GM12878 (cell line): ENCODE data around the gene MESD.

Experiments
- MYB ChIP-seq: fragments of 150-350 bp; IDR thresholded peaks from 2 replicates; pipeline ENCODE4 v1.6.1; 2014; ENCODE audit warnings: mild to moderate bottlenecking, low read depth, low read length, borderline replicate concordance
- NR2C2 ChIP-seq: IDR thresholded peaks from 2 replicates; pipeline ENCODE4 v1.6.1; 2011; ENCODE audit warnings: borderline replicate concordance, low read depth; ENCODE audit not compliant: control insufficient read depth, insufficient read length
- POLR2A ChIP-seq: IDR thresholded peaks from 2 replicates; pipeline ENCODE4 v1.6.1; 2011; ENCODE audit warnings: low read depth, mild to moderate bottlenecking, low read length
- TF ChIP-seq, protein P1 (sequence below): IDR thresholded peaks from 2 replicates; pipeline ENCODE4 v1.6.1; 2012; ENCODE audit warnings: low read length, inconsistent platforms

DNA sequence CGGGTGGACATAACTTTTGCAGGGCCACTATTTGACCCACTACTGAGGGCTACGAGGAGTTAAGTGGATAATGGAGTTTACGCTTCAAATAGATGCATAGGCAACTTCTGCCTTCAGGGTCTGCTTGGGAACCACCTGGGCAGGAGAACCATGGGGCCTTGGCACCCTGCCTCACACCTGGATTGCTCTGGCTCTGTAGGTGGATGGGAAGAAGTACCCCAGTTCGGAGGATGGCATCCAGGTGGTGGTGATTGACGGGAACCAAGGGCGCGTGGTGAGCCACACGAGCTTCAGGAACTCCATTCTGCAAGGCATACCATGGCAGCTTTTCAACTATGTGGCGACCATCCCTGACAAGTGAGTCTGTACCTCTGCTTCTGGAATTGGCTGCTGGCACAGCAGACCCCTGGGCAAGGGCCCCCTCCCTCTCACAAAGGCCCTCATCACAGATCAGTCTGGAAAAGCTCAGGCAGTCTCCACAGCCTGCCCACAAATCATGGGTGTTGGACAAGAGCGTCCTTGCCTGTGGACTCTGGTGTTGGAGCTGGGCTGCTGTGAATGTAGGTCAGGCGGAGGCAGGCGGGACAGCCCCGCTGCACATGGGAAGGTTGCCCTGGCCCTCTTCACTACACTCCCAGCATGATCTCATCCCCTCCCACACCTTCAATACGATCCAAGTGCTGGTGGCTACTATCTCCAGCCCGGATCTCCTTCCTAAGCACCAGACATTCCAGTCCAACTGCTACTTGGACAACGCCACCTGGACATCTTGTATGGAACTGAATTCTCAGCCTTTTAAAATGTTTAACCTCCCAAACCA is 46.7 kb downstream of the MESD start:
- TF ChIP-seq, protein P1, sequence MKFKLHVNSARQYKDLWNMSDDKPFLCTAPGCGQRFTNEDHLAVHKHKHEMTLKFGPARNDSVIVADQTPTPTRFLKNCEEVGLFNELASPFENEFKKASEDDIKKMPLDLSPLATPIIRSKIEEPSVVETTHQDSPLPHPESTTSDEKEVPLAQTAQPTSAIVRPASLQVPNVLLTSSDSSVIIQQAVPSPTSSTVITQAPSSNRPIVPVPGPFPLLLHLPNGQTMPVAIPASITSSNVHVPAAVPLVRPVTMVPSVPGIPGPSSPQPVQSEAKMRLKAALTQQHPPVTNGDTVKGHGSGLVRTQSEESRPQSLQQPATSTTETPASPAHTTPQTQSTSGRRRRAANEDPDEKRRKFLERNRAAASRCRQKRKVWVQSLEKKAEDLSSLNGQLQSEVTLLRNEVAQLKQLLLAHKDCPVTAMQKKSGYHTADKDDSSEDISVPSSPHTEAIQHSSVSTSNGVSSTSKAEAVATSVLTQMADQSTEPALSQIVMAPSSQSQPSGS, result no peak
- TF ChIP-seq POLR2A (no peak), MYB (no peak), NR2C2 (no peak)
